ENCODE data around the gene CHI3L1. TPM values are rescaled to one million over a fixed set of nuclear protein-coding genes. Genes with fewer than 3 reads are reported as not detected.

Gene CHI3L1
- total RNA-seq, 1 experiment from 2014 or later, result not detected

DNA sequence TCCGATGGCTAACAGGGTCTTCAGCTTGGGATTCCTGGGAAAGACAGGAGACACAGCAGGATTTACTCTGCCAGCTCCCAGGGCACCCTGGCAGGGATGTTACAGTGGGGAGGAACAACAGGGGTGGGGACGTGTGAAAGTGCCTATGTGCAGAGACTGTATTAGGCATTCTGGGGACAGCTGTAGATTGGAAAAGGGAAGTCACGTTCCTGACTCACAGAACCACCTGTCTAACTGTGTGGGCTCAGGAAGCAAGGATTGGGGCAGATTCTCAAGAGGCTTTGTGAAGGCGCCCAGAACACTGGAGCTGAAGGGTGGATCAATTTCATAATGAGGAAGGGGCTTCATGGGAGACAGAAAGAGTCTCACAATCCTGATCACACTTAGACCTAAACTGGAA is 38.6 kb upstream of the CHI3L1 start:
- H3K23ac ChIP-seq (ENCODE audit: insufficient read length, low read depth, low read length), result no peak overlapping the region
- H3K27me3 ChIP-seq (ENCODE audit: insufficient read depth, low read length), result no peaks in the 10 kb centered on the region
- H4K91ac ChIP-seq (ENCODE audit: insufficient read length, low read depth, low read length), result no peak overlapping the region
- no peak overlapping the region for H2BK5ac ChIP-seq (ENCODE audit: insufficient read length, low read length)
- no peaks in the 10 kb centered on the region for H3K79me2 ChIP-seq (ENCODE audit: insufficient read depth, low read length)
- no peaks in the 10 kb centered on the region for H3K9me3 ChIP-seq (ENCODE audit: control insufficient read depth, low read depth, low read length)
- no peak overlapping the region for H2BK20ac ChIP-seq (ENCODE audit: low read depth, low read length, poor library complexity, severe bottlenecking)
- H3K4me2 ChIP-seq (ENCODE audit: insufficient read depth, insufficient read length, low read length), result no peak overlapping the region
- no peaks in the 10 kb centered on the region; a peak in 1 of 7 replicates for H3K36me3 Mint-ChIP-seq (ENCODE audit: insufficient read depth in 1 of 3, low read depth in 3 of 3)
- DNase-seq, result no peak
- TF ChIP-seq, protein P1, sequence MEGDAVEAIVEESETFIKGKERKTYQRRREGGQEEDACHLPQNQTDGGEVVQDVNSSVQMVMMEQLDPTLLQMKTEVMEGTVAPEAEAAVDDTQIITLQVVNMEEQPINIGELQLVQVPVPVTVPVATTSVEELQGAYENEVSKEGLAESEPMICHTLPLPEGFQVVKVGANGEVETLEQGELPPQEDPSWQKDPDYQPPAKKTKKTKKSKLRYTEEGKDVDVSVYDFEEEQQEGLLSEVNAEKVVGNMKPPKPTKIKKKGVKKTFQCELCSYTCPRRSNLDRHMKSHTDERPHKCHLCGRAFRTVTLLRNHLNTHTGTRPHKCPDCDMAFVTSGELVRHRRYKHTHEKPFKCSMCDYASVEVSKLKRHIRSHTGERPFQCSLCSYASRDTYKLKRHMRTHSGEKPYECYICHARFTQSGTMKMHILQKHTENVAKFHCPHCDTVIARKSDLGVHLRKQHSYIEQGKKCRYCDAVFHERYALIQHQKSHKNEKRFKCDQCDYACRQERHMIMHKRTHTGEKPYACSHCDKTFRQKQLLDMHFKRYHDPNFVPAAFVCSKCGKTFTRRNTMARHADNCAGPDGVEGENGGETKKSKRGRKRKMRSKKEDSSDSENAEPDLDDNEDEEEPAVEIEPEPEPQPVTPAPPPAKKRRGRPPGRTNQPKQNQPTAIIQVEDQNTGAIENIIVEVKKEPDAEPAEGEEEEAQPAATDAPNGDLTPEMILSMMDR (conservative IDR thresholded peaks at IDR 0.05), result no peak
- no peaks in the 10 kb centered on the region; a peak in 1 of 5 replicates for H3K9me3 Mint-ChIP-seq
- H3K27me3 Mint-ChIP-seq (ENCODE audit: low read depth), result peaks cover 37% of the 10 kb centered on the region
- no peak overlapping the region for H3K9ac ChIP-seq (ENCODE audit: extremely low read depth, insufficient read length, low read length)
- no peak overlapping the region for H2AFZ ChIP-seq (ENCODE audit: low read length)
- H3T11ph ChIP-seq (ENCODE audit: low read length), result no peak overlapping the region
- no peak overlapping the region for H2BK120ac ChIP-seq (ENCODE audit: low read depth, low read length, poor library complexity, severe bottlenecking)
- no peak overlapping the region; the same call in 1 of the 2 replicates for H3K14ac ChIP-seq (ENCODE audit: insufficient read depth, low read length)
- H3K79me1 ChIP-seq (ENCODE audit: insufficient read depth, low read depth, low read length, poor library complexity, severe bottlenecking), result no peaks in the 10 kb centered on the region
- H3K4me1 Mint-ChIP-seq, result no peaks in the 10 kb centered on the region
- H2BK12ac ChIP-seq (ENCODE audit: insufficient read length, low read depth, low read length), result no peak overlapping the region
- no peak overlapping the region for H3K27ac Mint-ChIP-seq
- no peak overlapping the region for H4K5ac ChIP-seq (ENCODE audit: insufficient read length, low read depth, low read length)
- no peak overlapping the region for H3K27ac ChIP-seq (ENCODE audit: insufficient read length, low read depth, low read length)
- H3K56ac ChIP-seq (ENCODE audit: insufficient read length, low read depth, low read length), result no peak overlapping the region
- H3K18ac ChIP-seq (ENCODE audit: insufficient read length, low read depth, low read length), result no peak overlapping the region
- H3K23me2 ChIP-seq (ENCODE audit: insufficient read length, low read depth, low read length, poor library complexity, severe bottlenecking), result no peaks in the 10 kb centered on the region
- no peaks in the 10 kb centered on the region for H4K20me1 ChIP-seq (ENCODE audit: control insufficient read depth, insufficient read depth, insufficient read length)
- no peak overlapping the region for H3K4me3 Mint-ChIP-seq
- no peak overlapping the region for H4K8ac ChIP-seq (replicated peaks; ENCODE audit: insufficient read length, low read depth, low read length)
- no peak overlapping the region for H2AK5ac ChIP-seq (ENCODE audit: insufficient read length, low read length)
- no CpG with 5 or more reads among the region's 4 CpGs for WGBS (ENCODE audit: extremely low coverage, insufficient read length, low lambda C conversion rate)
- H3K4ac ChIP-seq (ENCODE audit: low read depth, low read length), result no peak overlapping the region
- no peaks in the 10 kb centered on the region for H3K4me1 ChIP-seq (ENCODE audit: insufficient read depth, low read length)
- H2BK15ac ChIP-seq (ENCODE audit: low read depth, low read length), result no peak overlapping the region
